ENCODE results near the gene MSTN. TPM values are rescaled to one million over a fixed set of nuclear protein-coding genes. Genes with fewer than 3 reads are reported as not detected.
A peak's percentile ranks its signal among the peaks of the same experiment; 100 is the strongest.

Gene MSTN
- 0.44 to 0.99 TPM (median 0.45 TPM) in 3 replicates for total RNA-seq
- long read RNA-seq, result 0 reads

DNA sequence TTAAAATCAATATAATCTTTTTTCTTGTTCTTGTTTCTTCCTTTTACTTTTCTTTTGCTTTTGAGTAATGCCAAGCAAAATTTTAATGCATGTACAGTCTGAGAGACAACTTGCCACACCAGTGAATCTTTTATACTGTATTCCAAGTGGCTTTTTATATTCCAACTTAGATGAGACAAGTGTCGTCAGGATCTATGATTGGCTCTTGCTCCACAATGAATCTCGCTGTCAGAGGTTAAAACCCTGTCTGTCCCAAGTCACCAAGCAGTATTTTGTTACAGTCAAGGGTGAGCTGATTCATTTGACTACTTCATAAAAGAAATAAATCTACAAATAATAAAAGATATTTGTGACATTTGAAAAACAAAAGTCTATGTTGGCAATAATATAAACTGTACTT lies at the start of gene MSTN:
MSTN (minus strand) TSS at position 129 of the 400 bp plus-strand sequence. CDS start 133 bp downstream, outside the sequence.
- H3K9me3 Mint-ChIP-seq (ENCODE audit: low read depth), result no peaks in the 10 kb centered on the region
- TF ChIP-seq CTCF (IDR thresholded peaks at IDR 0.05), result no peak
- no peak for DNase-seq (ENCODE audit: low spot score)
- H3K36me3 Mint-ChIP-seq (ENCODE audit: low read depth), result no peaks in the 10 kb centered on the region
- H3K27ac Mint-ChIP-seq (ENCODE audit: unreplicated experiment), result no peak within 1 kb of the TSS
- no peaks in the 10 kb centered on the region for H3K27me3 Mint-ChIP-seq (ENCODE audit: low read depth)
- H3K4me1 Mint-ChIP-seq (ENCODE audit: low read depth), result peaks cover 13% of the 10 kb centered on the region
- no peak within 1 kb of the TSS for H3K4me3 Mint-ChIP-seq (ENCODE audit: unreplicated experiment)

DNA sequence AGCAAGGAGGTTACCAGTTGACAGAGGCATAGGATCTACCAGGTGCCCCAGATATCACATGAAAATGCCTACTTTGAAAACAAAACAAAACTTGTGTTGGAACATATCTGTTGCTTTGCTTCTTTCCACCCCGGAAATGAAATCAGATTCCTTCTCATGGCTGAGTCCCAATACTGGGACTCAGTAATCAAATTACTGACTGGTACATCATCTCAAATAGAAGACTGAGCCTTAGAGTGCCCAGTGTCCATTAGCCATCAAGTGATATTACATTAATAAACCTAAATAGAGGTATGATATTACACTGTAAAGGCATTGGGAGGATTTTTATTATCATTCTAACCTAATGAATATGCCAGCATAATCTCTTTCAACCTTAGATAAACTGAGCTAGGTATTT lies 48.6 kb upstream of the MSTN start:
- H3K9me3 Mint-ChIP-seq (ENCODE audit: low read depth), result no peaks in the 10 kb centered on the region
- no peaks in the 10 kb centered on the region for H3K36me3 Mint-ChIP-seq (ENCODE audit: low read depth)
- peaks cover 32% of the 10 kb centered on the region for H3K4me1 Mint-ChIP-seq (ENCODE audit: low read depth)
- no peaks in the 10 kb centered on the region for H3K27me3 Mint-ChIP-seq (ENCODE audit: low read depth)
- peak overlapping the region; percentile 55 for H3K27ac Mint-ChIP-seq (ENCODE audit: unreplicated experiment)
- TF ChIP-seq CTCF (IDR thresholded peaks at IDR 0.05), result no peak
- DNase-seq (ENCODE audit: low spot score), result no peak
- H3K4me3 Mint-ChIP-seq (ENCODE audit: unreplicated experiment), result no peak overlapping the region

GRCh38 chr2:190110699-190111098 lies 48.2 kb upstream of the MSTN start:
- H3K9me3 Mint-ChIP-seq (ENCODE audit: low read depth), result no peaks in the 10 kb centered on the region
- no peaks in the 10 kb centered on the region for H3K27me3 Mint-ChIP-seq (ENCODE audit: low read depth)
- TF ChIP-seq CTCF (IDR thresholded peaks at IDR 0.05), result no peak
- no peaks in the 10 kb centered on the region for H3K36me3 Mint-ChIP-seq (ENCODE audit: low read depth)
- peaks cover 32% of the 10 kb centered on the region for H3K4me1 Mint-ChIP-seq (ENCODE audit: low read depth)
- peak overlapping the region; percentile 55 for H3K27ac Mint-ChIP-seq (ENCODE audit: unreplicated experiment)
- no peak for DNase-seq (ENCODE audit: low spot score)
- H3K4me3 Mint-ChIP-seq (ENCODE audit: unreplicated experiment), result no peak overlapping the region

- Mint-ChIP-seq H3K27ac (ENCODE audit: unreplicated experiment) (peak overlapping the region; percentile 91), H3K4me1 (ENCODE audit: low read depth) (peaks cover 32% of the 10 kb centered on the region), H3K9me3 (ENCODE audit: low read depth) (no peaks in the 10 kb centered on the region), H3K4me3 (ENCODE audit: unreplicated experiment) (no peak overlapping the region), H3K36me3 (ENCODE audit: low read depth) (no peaks in the 10 kb centered on the region), H3K27me3 (ENCODE audit: low read depth) (no peaks in the 10 kb centered on the region)
- DNase-seq (ENCODE audit: low spot score), result no peak
- no peak for TF ChIP-seq CTCF (IDR thresholded peaks at IDR 0.05)
Measured at GRCh38 chr2:190110131-190110530, 47.6 kb upstream of the MSTN start.

- Mint-ChIP-seq H3K27ac (ENCODE audit: unreplicated experiment) (no peak overlapping the region), H3K36me3 (ENCODE audit: low read depth) (peaks cover 2% of the 10 kb centered on the region), H3K27me3 (ENCODE audit: low read depth) (no peaks in the 10 kb centered on the region), H3K9me3 (ENCODE audit: low read depth) (peaks cover 10% of the 10 kb centered on the region), H3K4me1 (ENCODE audit: low read depth) (peaks cover 32% of the 10 kb centered on the region), H3K4me3 (ENCODE audit: unreplicated experiment) (no peak overlapping the region)
- DNase-seq (ENCODE audit: low spot score), result no peak
- no peak for TF ChIP-seq CTCF (IDR thresholded peaks at IDR 0.05)
Measured at GRCh38 chr2:190107409-190107808, 44.9 kb upstream of the MSTN start.
